Measurements from ENCODE around the gene XYLB. TPM values are rescaled to one million over a fixed set of nuclear protein-coding genes. Genes with fewer than 3 reads are reported as not detected.

Gene XYLB
- total and polyA plus RNA-seq, 2 of the 13 experiments (the other 11 are each of a cell fraction or from before 2014, with no cell fraction given): 25.9 to 30.0 TPM

- no peak for TF ChIP-seq MED8 (CRISPR knock-in tag; IDR thresholded peaks at IDR 0.05; ENCODE audit: insufficient replicate concordance)
- peak; percentile 71 for TF ChIP-seq ATF7 (IDR thresholded peaks at IDR 0.05)
- TF ChIP-seq ATF7 (CRISPR knock-in tag; IDR thresholded peaks at IDR 0.05): no peak
- Histone ChIP-seq H3K9ac (ENCODE audit: insufficient read depth, low read depth, low read length) (no peak overlapping the region), H4K20me1 (ENCODE audit: insufficient read depth, low read length) (no peaks in the 10 kb centered on the region), H3K27ac (ENCODE audit: extremely low read length, insufficient read depth, low read length) (no peak overlapping the region), H3K79me2 (ENCODE audit: insufficient read depth, low read length) (no peaks in the 10 kb centered on the region), H3K27me3 (ENCODE audit: control insufficient read depth in 1 of 2, insufficient read depth in 2 of 2, low read length in 2 of 2) (peaks cover 0 to 3% of the 10 kb centered on the region in 2 experiments; a peak in 1 of 5 replicates), H3K4me1 (ENCODE audit: insufficient read depth, low read length) (no peaks in the 10 kb centered on the region), H3K36me3 (replicated peaks in 1 of 2; ENCODE audit: control insufficient read depth in 1 of 2, insufficient read depth in 2 of 2, low read length in 2 of 2) (no peaks in the 10 kb centered on the region), H2AFZ (ENCODE audit: low read length) (no peak overlapping the region), H3K9me3 (ENCODE audit: low read length) (no peaks in the 10 kb centered on the region), H3K4me2 (ENCODE audit: low read depth, low read length) (no peak overlapping the region), H3K4me3 (replicated peaks in 1 of 3; ENCODE audit: insufficient read depth in 1 of 3, low read depth in 2 of 3, low read length in 3 of 3) (no peak overlapping the region)
- FAIRE-seq (no peak), DNase-seq (ENCODE audit: low spot score) (no peak), ATAC-seq (no peak)
- BruUV-seq (replicated peaks): no TSS peak
- POLR2A ChIA-PET: interaction anchor here (1.0 kb wide), 1 partner anchor 180 kb away, joined by 3 read pairs; no protein-coding TSS in a partner anchor
- CTCF ChIA-PET (ENCODE audit: low intra/inter-chr PET ratio, low total read pairs): interaction anchor here (1.1 kb wide), 1 partner anchor 180 kb away, joined by 3 read pairs; no protein-coding TSS in a partner anchor
- in situ Hi-C loops (cut with HindIII; ENCODE audit: extremely low pct_ligation_motif_present, low pct_unique_long_range_greater_than_20kb) (no loop called here), intact Hi-C loops (cut with micrococcal nuclease; ENCODE audit: unreplicated experiment) (no loop called here)
Observed at GRCh38 chr3:38297537-38297936, 49.0 kb upstream of the XYLB start.

GRCh38 chr3:38297947-38298711 lies 48.5 kb upstream of the XYLB start:
- in situ Hi-C loops (cut with HindIII; ENCODE audit: extremely low pct_ligation_motif_present, low pct_unique_long_range_greater_than_20kb) (no loop called here), intact Hi-C loops (cut with micrococcal nuclease; ENCODE audit: unreplicated experiment) (no loop called here)
- no peaks in the 10 kb centered on the region for H3K79me2 ChIP-seq (ENCODE audit: insufficient read depth, low read length)
- H3K4me1 ChIP-seq (ENCODE audit: insufficient read depth, low read length): no peaks in the 10 kb centered on the region
- H3K9ac ChIP-seq (ENCODE audit: insufficient read depth, low read depth, low read length): no peak overlapping the region
- CTCF ChIA-PET (ENCODE audit: low intra/inter-chr PET ratio, low total read pairs): interaction anchor here (1.1 kb wide), 1 partner anchor 181 kb away, joined by 3 read pairs; no protein-coding TSS in a partner anchor
- H4K20me1 ChIP-seq (ENCODE audit: insufficient read depth, low read length): no peaks in the 10 kb centered on the region
- POLR2A ChIA-PET: interaction anchor here (1.0 kb wide), 1 partner anchor 180 kb away, joined by 3 read pairs; no protein-coding TSS in a partner anchor
- TF ChIP-seq ZNF263 (CRISPR knock-in tag; IDR thresholded peaks at IDR 0.05) (no peak), CTCF (CRISPR knock-in tag; IDR thresholded peaks at IDR 0.05) (peak; percentile 15; the same call in 1 of the 2 replicates)
- no peaks in the 10 kb centered on the region for H3K9me3 ChIP-seq (ENCODE audit: low read length)
- ATAC-seq: peak; percentile 59; the same call in 2 of the 3 replicates
- H2AFZ ChIP-seq (ENCODE audit: low read length): no peak overlapping the region
- no peak for DNase-seq (ENCODE audit: low spot score)
- peaks cover 0 to 3% of the 10 kb centered on the region in 2 experiments; a peak in 1 of 5 replicates for H3K27me3 ChIP-seq (ENCODE audit: control insufficient read depth in 1 of 2, insufficient read depth in 2 of 2, low read length in 2 of 2)
- no peak for FAIRE-seq
- H3K4me3 ChIP-seq (replicated peaks in 1 of 3; ENCODE audit: insufficient read depth in 1 of 3, low read depth in 2 of 3, low read length in 3 of 3): no peak overlapping the region
- no peaks in the 10 kb centered on the region for H3K36me3 ChIP-seq (replicated peaks in 1 of 2; ENCODE audit: control insufficient read depth in 1 of 2, insufficient read depth in 2 of 2, low read length in 2 of 2)
- WGBS (ENCODE audit: low lambda C conversion rate): 41% methylated on average over 5 of the region's 5 CpGs
- BruUV-seq (replicated peaks): no TSS peak
- H3K4me2 ChIP-seq (ENCODE audit: low read depth, low read length): no peak overlapping the region
- H3K27ac ChIP-seq (ENCODE audit: extremely low read length, insufficient read depth, low read length): no peak overlapping the region

All from HepG2 (cell line).